CD4-positive, alpha-beta T cell (primary cell): ENCODE measurements around the gene LRRC26. TPM values are rescaled to one million over a fixed set of nuclear protein-coding genes. Genes with fewer than 3 reads are reported as not detected.
A peak's percentile ranks its signal among the peaks of the same experiment; 100 is the strongest.

Experiments
- ATAC-seq: fragments of 200-7000 bp; cut with Tn5 transposase; one replicate; pipeline ENCODE4 v1.10.0; 2022; ENCODE audit warnings: mild to moderate bottlenecking; ENCODE audit not compliant: poor library complexity
- CTCF ChIA-PET: fragments of 350-600 bp; sonication (Branson Sonifier 250); formaldehyde crosslinking; loops from one replicate; lab custom pipeline; 2021; ENCODE audit warnings: antibody characterized with exemption, inconsistent platforms; lab: Charles Lee
- POLR2A ChIA-PET: fragments of 350-600 bp; sonication (Branson Sonifier 250); formaldehyde crosslinking; loops from one replicate; lab custom pipeline; 2021; ENCODE audit warnings: antibody characterized with exemption, inconsistent platforms; lab: Charles Lee
- DNase-seq, 14 experiments: peaks; one replicate each; pipeline ENCODE4 v3.0.0-alpha.2; 2013 to 2020; ENCODE audit warnings: mixed read lengths in 2 of 14
- H3K27ac ChIP-seq, 2 donors: one replicate each; pipeline versions ENCODE4 v1.5.1 to v1.7.0; 2013; ENCODE audit warnings: low read length in 2 of 2, low read depth in 1 of 2, mild to moderate bottlenecking in 1 of 2
- H3K27me3 ChIP-seq, 2 experiments: 1 replicate in 1 of 2; 2 replicates in 1 of 2; pipeline versions ENCODE4 v1.6.1 to v1.7.0; 2013; ENCODE audit warnings: low read length in 2 of 2, control low read depth in 1 of 2, mild to moderate bottlenecking in 1 of 2, moderate library complexity in 1 of 2; ENCODE audit not compliant: insufficient read depth in 2 of 2, control insufficient read depth in 1 of 2
- H3K36me3 ChIP-seq: one replicate; pipeline ENCODE4 v1.6.1; 2013; ENCODE audit warnings: low read length, control low read depth; ENCODE audit not compliant: insufficient read depth
- H3K4me1 ChIP-seq: one replicate; pipeline ENCODE4 v1.6.1; 2013; ENCODE audit warnings: low read length, control low read depth; ENCODE audit not compliant: insufficient read depth
- H3K4me3 ChIP-seq: one replicate; pipeline ENCODE4 v1.5.1; 2013; ENCODE audit warnings: mild to moderate bottlenecking, low read length, moderate library complexity
- H3K9me3 ChIP-seq, 2 experiments: 1 replicate in 1 of 2; 2 replicates in 1 of 2; pipeline versions ENCODE4 v1.6.1 to v1.7.0; 2013; ENCODE audit warnings: low read length in 2 of 2, mild to moderate bottlenecking in 2 of 2, control low read depth in 1 of 2, moderate library complexity in 1 of 2; ENCODE audit not compliant: control insufficient read depth in 1 of 2, insufficient read depth in 1 of 2
- H3K27ac Mint-ChIP-seq: one replicate; pipeline ENCODE4 v1.8.0; 2020; ENCODE audit warnings: mixed read lengths
- H3K27me3 Mint-ChIP-seq: one replicate; pipeline ENCODE4 v1.8.0; 2021; ENCODE audit warnings: mixed read lengths
- H3K36me3 Mint-ChIP-seq: one replicate; pipeline ENCODE4 v1.8.0; 2021; ENCODE audit warnings: low read depth, mixed read lengths
- H3K4me1 Mint-ChIP-seq: one replicate; pipeline ENCODE4 v1.8.0; 2021; ENCODE audit warnings: low read depth, mixed read lengths
- H3K4me3 Mint-ChIP-seq: one replicate; pipeline ENCODE4 v1.8.0; 2020; ENCODE audit warnings: mild to moderate bottlenecking, mixed read lengths
- H3K9me3 Mint-ChIP-seq: one replicate; pipeline ENCODE4 v1.8.0; 2020; ENCODE audit warnings: mixed read lengths
- CTCF ChIP-seq: fragments of 200-600 bp; IDR thresholded peaks from one replicate; pipeline ENCODE4 v1.8.0; 2022; ENCODE audit warnings: antibody characterized with exemption, mild to moderate bottlenecking
- intact Hi-C, 2 experiments: fragments of 100-400 bp; cut with DNase I in 1 of 2; cut with micrococcal nuclease in 1 of 2; formaldehyde crosslinking; loops; one replicate each; pipeline versions ENCODE4 v1.15.1 to v1.9.0; 2023 to 2025; cut with DNase I, micrococcal nuclease
- total RNA-seq, 174 experiments: library from RNA in 2 of 174; stranded (reverse) in 2 of 174; gene quantifications; one replicate each; pipeline ENCODE4 v1.2.3 and lab custom pipeline; 2021 to 2026

The LRRC26 gene
- total RNA-seq, 2 experiments from 2014 or later: not detected

GRCh38 chr9:137183980-137184595 is 14.2 kb upstream of the LRRC26 start:
- H3K4me1 Mint-ChIP-seq: peaks cover 22% of the 10 kb centered on the region
- peaks cover 71% of the 10 kb centered on the region for H3K36me3 ChIP-seq
- no peaks in the 10 kb centered on the region for H3K27me3 ChIP-seq
- peaks cover 68% of the 10 kb centered on the region for H3K36me3 Mint-ChIP-seq
- intact Hi-C loops: no loop called here
- no peak for DNase-seq
- ChIA-PET CTCF (no interaction called here), POLR2A (no interaction called here)
- H3K9me3 ChIP-seq: no peaks in the 10 kb centered on the region
- ATAC-seq: no peak
- no peaks in the 10 kb centered on the region for H3K9me3 Mint-ChIP-seq
- H3K4me1 ChIP-seq: peaks cover 35% of the 10 kb centered on the region
- H3K27ac Mint-ChIP-seq: peak overlapping the region; percentile 39
- no peak overlapping the region for H3K4me3 ChIP-seq
- H3K27ac ChIP-seq: no peak overlapping the region
- H3K4me3 Mint-ChIP-seq: peak overlapping the region; percentile 56
- no peaks in the 10 kb centered on the region for H3K27me3 Mint-ChIP-seq
- no peak for TF ChIP-seq CTCF

- POLR2A ChIA-PET: no interaction called here
- Mint-ChIP-seq H3K27ac (no peak overlapping the region), H3K4me1 (peaks cover 19% of the 10 kb centered on the region), H3K27me3 (no peaks in the 10 kb centered on the region), H3K4me3 (peak overlapping the region; percentile 4), H3K9me3 (no peaks in the 10 kb centered on the region), H3K36me3 (peaks cover 61% of the 10 kb centered on the region)
- peaks cover 78% of the 10 kb centered on the region for H3K36me3 ChIP-seq
- no peaks in the 10 kb centered on the region for H3K27me3 ChIP-seq
- CTCF ChIA-PET: no interaction called here
- TF ChIP-seq CTCF: no peak
- H3K4me3 ChIP-seq: no peak overlapping the region
- intact Hi-C loops: no loop called here
- no peaks in the 10 kb centered on the region for H3K9me3 ChIP-seq
- ATAC-seq: no peak
- no peak overlapping the region for H3K27ac ChIP-seq
- no peak for DNase-seq
- H3K4me1 ChIP-seq: peaks cover 27% of the 10 kb centered on the region
These were observed 13.0 kb upstream of the LRRC26 start for GRCh38 chr9:137182836-137183235.

- intact Hi-C loops: no loop called here
- H3K27me3 Mint-ChIP-seq: no peaks in the 10 kb centered on the region
- Histone ChIP-seq H3K36me3 (peaks cover 71% of the 10 kb centered on the region), H3K9me3 (no peaks in the 10 kb centered on the region), H3K27me3 (no peaks in the 10 kb centered on the region), H3K4me3 (no peak overlapping the region), H3K4me1 (peaks cover 16% of the 10 kb centered on the region), H3K27ac (no peak overlapping the region)
- peaks cover 63% of the 10 kb centered on the region for H3K36me3 Mint-ChIP-seq
- no peaks in the 10 kb centered on the region for H3K9me3 Mint-ChIP-seq
- ATAC-seq (no peak), DNase-seq (no peak)
- no peak overlapping the region for H3K27ac Mint-ChIP-seq
- ChIA-PET POLR2A (no interaction called here), CTCF (no interaction called here)
- H3K4me1 Mint-ChIP-seq: peaks cover 8% of the 10 kb centered on the region
- no peak for TF ChIP-seq CTCF
- H3K4me3 Mint-ChIP-seq: peak overlapping the region; percentile 30
These were observed 11.8 kb upstream of the LRRC26 start for GRCh38 chr9:137181680-137182079.
